H9 (cell line): Measurements from ENCODE around the gene CDH4. TPM values are rescaled to one million over a fixed set of nuclear protein-coding genes. Genes with fewer than 3 reads are reported as not detected.

ENCODE experiments used
- DNase-seq: peaks from one replicate; pipeline ENCODE4 v3.0.0-alpha.2; 2017
- H2AFZ ChIP-seq: one replicate; pipeline ENCODE4 v1.6.1; 2013; ENCODE audit warnings: mild to moderate bottlenecking, low read length, control low read depth, moderate library complexity
- H2AK5ac ChIP-seq: 2 replicates; pipeline ENCODE4 v1.6.1; 2013; ENCODE audit warnings: low read length, control low read depth, mixed read lengths; ENCODE audit not compliant: insufficient read length
- H2BK120ac ChIP-seq: one replicate; pipeline ENCODE4 v1.6.1; 2013; ENCODE audit warnings: low read depth, mild to moderate bottlenecking, low read length, control low read depth, inconsistent platforms; ENCODE audit not compliant: poor library complexity, severe bottlenecking
- H2BK12ac ChIP-seq: 2 replicates; pipeline ENCODE4 v1.6.1; 2013; ENCODE audit warnings: low read length, control low read depth, mixed read lengths, low read depth; ENCODE audit not compliant: insufficient read length
- H2BK15ac ChIP-seq: 2 replicates; pipeline ENCODE4 v1.6.1; 2013; ENCODE audit warnings: low read depth, low read length, control low read depth
- H2BK20ac ChIP-seq: one replicate; pipeline ENCODE4 v1.6.1; 2013; ENCODE audit warnings: low read depth, mild to moderate bottlenecking, low read length, control low read depth, inconsistent platforms; ENCODE audit not compliant: poor library complexity, severe bottlenecking
- H2BK5ac ChIP-seq: 2 replicates; pipeline ENCODE4 v1.6.1; 2013; ENCODE audit warnings: low read length, control low read depth, mixed read lengths; ENCODE audit not compliant: insufficient read length
- H3K14ac ChIP-seq: 2 replicates; pipeline ENCODE4 v1.6.1; 2013; ENCODE audit warnings: low read length, control low read depth; ENCODE audit not compliant: insufficient read depth
- H3K18ac ChIP-seq: 2 replicates; pipeline ENCODE4 v1.6.1; 2013; ENCODE audit warnings: low read depth, mild to moderate bottlenecking, mixed read lengths, low read length, control low read depth; ENCODE audit not compliant: insufficient read length
- H3K23ac ChIP-seq: 2 replicates; pipeline ENCODE4 v1.6.1; 2013; ENCODE audit warnings: low read length, control low read depth, mixed read lengths, low read depth; ENCODE audit not compliant: insufficient read length
- H3K23me2 ChIP-seq: 2 replicates; pipeline ENCODE4 v1.6.1; 2013; ENCODE audit warnings: low read depth, mild to moderate bottlenecking, mixed read lengths, low read length, control low read depth; ENCODE audit not compliant: insufficient read length, poor library complexity, severe bottlenecking
- H3K27ac ChIP-seq: 2 replicates; pipeline ENCODE4 v1.5.1; 2013; ENCODE audit warnings: low read length, control low read depth, mixed read lengths, low read depth; ENCODE audit not compliant: insufficient read length
- H3K27me3 ChIP-seq: 2 replicates; pipeline ENCODE4 v1.6.1; 2013; ENCODE audit warnings: low read length, control low read depth, inconsistent platforms; ENCODE audit not compliant: insufficient read depth
- H3K4ac ChIP-seq: 2 replicates; pipeline ENCODE4 v1.6.1; 2013; ENCODE audit warnings: low read depth, mild to moderate bottlenecking, control low read depth, inconsistent platforms, low read length, moderate library complexity
- H3K4me1 ChIP-seq: 2 replicates; pipeline ENCODE4 v1.6.1; 2013; ENCODE audit warnings: low read length, control low read depth, inconsistent platforms; ENCODE audit not compliant: insufficient read depth
- H3K4me2 ChIP-seq: 2 replicates; pipeline ENCODE4 v1.6.1; 2013; ENCODE audit warnings: low read length, control low read depth, mixed read lengths; ENCODE audit not compliant: insufficient read length, insufficient read depth
- H3K56ac ChIP-seq: 2 replicates; pipeline ENCODE4 v1.6.1; 2013; ENCODE audit warnings: low read depth, mild to moderate bottlenecking, mixed read lengths, low read length, control low read depth; ENCODE audit not compliant: insufficient read length
- H3K79me1 ChIP-seq: 2 replicates; pipeline ENCODE4 v1.6.1; 2013; ENCODE audit warnings: low read depth, mild to moderate bottlenecking, moderate library complexity, low read length, control low read depth, inconsistent platforms; ENCODE audit not compliant: insufficient read depth, poor library complexity, severe bottlenecking
- H3K79me2 ChIP-seq: 2 replicates; pipeline ENCODE4 v1.6.1; 2013; ENCODE audit warnings: low read length, control low read depth, inconsistent platforms; ENCODE audit not compliant: insufficient read depth
- H3K9ac ChIP-seq: 2 replicates; pipeline ENCODE4 v1.6.1; 2013; ENCODE audit warnings: low read length, control low read depth, mixed read lengths; ENCODE audit not compliant: insufficient read length; ENCODE audit errors: extremely low read depth
- H3K9me3 ChIP-seq: one replicate; pipeline ENCODE4 v1.6.1; 2013; ENCODE audit warnings: low read depth, low read length, inconsistent platforms; ENCODE audit not compliant: control insufficient read depth
- H3T11ph ChIP-seq: one replicate; pipeline ENCODE4 v1.6.1; 2013; ENCODE audit warnings: mild to moderate bottlenecking, low read length, control low read depth, inconsistent platforms
- H4K20me1 ChIP-seq: one replicate; pipeline ENCODE4 v1.6.1; 2013; ENCODE audit not compliant: control insufficient read depth, insufficient read length, insufficient read depth
- H4K5ac ChIP-seq: 2 replicates; pipeline ENCODE4 v1.6.1; 2013; ENCODE audit warnings: low read depth, mild to moderate bottlenecking, mixed read lengths, low read length, control low read depth; ENCODE audit not compliant: insufficient read length
- H4K8ac ChIP-seq: replicated peaks from 2 replicates; pipeline ENCODE4 v1.6.1; 2013; ENCODE audit warnings: low read length, control low read depth, mixed read lengths, low read depth; ENCODE audit not compliant: insufficient read length
- H4K91ac ChIP-seq: 2 replicates; pipeline ENCODE4 v1.6.1; 2013; ENCODE audit warnings: low read depth, mild to moderate bottlenecking, moderate library complexity, mixed read lengths, low read length, control low read depth; ENCODE audit not compliant: insufficient read length
- H3K27ac Mint-ChIP-seq, 3 experiments: 2 replicates in 2 of 3; 3 replicates in 1 of 3; pipeline ENCODE4 v1.8.0; 2020 to 2021; ENCODE audit warnings: mixed read lengths in 3 of 3, mild to moderate bottlenecking in 1 of 3, moderate library complexity in 1 of 3
- H3K27me3 Mint-ChIP-seq: 2 replicates; pipeline ENCODE4 v1.8.0; 2021; ENCODE audit warnings: low read depth, mild to moderate bottlenecking, moderate library complexity, mixed read lengths
- H3K36me3 Mint-ChIP-seq, 3 experiments: 2 replicates in 2 of 3; 3 replicates in 1 of 3; pipeline ENCODE4 v1.8.0; 2020 to 2021; ENCODE audit warnings: low read depth in 3 of 3, mixed read lengths in 3 of 3; ENCODE audit not compliant: insufficient read depth in 1 of 3
- H3K4me1 Mint-ChIP-seq, 2 experiments: 2 replicates each; pipeline ENCODE4 v1.8.0; 2020; ENCODE audit warnings: mixed read lengths in 2 of 2
- H3K4me3 Mint-ChIP-seq, 2 experiments: 2 replicates in 1 of 2; 3 replicates in 1 of 2; pipeline ENCODE4 v1.8.0; 2020 to 2021; ENCODE audit warnings: mild to moderate bottlenecking in 2 of 2, mixed read lengths in 2 of 2, moderate library complexity in 1 of 2
- H3K9me3 Mint-ChIP-seq, 2 experiments: 2 replicates in 1 of 2; 3 replicates in 1 of 2; pipeline ENCODE4 v1.8.0; 2020; ENCODE audit warnings: mild to moderate bottlenecking in 2 of 2, mixed read lengths in 2 of 2, moderate library complexity in 1 of 2
- CTCF ChIP-seq: fragments of 200-600 bp; sonication (generic); conservative IDR thresholded peaks from 3 replicates; pipeline ENCODE4 v1.8.0; 2021; ENCODE audit warnings: antibody characterized with exemption, mild to moderate bottlenecking
- WGBS: extraction: QIAGEN DNeasy Blood & Tissue Kit; methylation state at CpG from one replicate; pipeline ENCODE4 v1.1.7; 2013; ENCODE audit warnings: missing lambda C conversion rate, low lambda C conversion rate, mixed read lengths; ENCODE audit not compliant: insufficient read length; ENCODE audit errors: extremely low coverage; 5-methylcytosine and 5-hydroxymethylcytosine counted together
- total RNA-seq: library from RNA; stranded (reverse); gene quantifications from 2 replicates; pipeline ENCODE4 v1.2.1, GENCODE V29; 2021

Gene CDH4
- total RNA-seq, 1 experiment from 2014 or later, result 3.0 TPM

GRCh38 chr20:61244213-61244612 lies 7.8 kb upstream of the CDH4 start:
- Histone ChIP-seq H3K9ac (no peak overlapping the region), H4K8ac (no peak overlapping the region), H3K4me1 (no peaks in the 10 kb centered on the region), H2BK120ac (no peak overlapping the region), H3K23ac (no peak overlapping the region), H2BK20ac (no peak overlapping the region), H3K4ac (no peak overlapping the region), H3K23me2 (no peaks in the 10 kb centered on the region), H3K9me3 (peaks cover 12% of the 10 kb centered on the region), H3K56ac (no peak overlapping the region), H3K4me2 (no peak overlapping the region), H3K14ac (no peak overlapping the region), H3T11ph (no peak overlapping the region), H2AFZ (no peak overlapping the region), H3K18ac (no peak overlapping the region), H2AK5ac (no peak overlapping the region), H3K79me1 (no peaks in the 10 kb centered on the region), H3K27me3 (peaks cover 19% of the 10 kb centered on the region; the same call in 1 of the 2 replicates), H2BK5ac (no peak overlapping the region), H2BK15ac (no peak overlapping the region), H4K91ac (no peak overlapping the region), H2BK12ac (no peak overlapping the region), H4K20me1 (no peaks in the 10 kb centered on the region), H3K27ac (no peak overlapping the region), H4K5ac (no peak overlapping the region), H3K79me2 (no peaks in the 10 kb centered on the region)
- Mint-ChIP-seq H3K4me3 (no peak overlapping the region), H3K9me3 (peaks cover 26 to 33% of the 10 kb centered on the region in 2 experiments), H3K36me3 (peaks cover 0 to 8% (median 0%) of the 10 kb centered on the region in 3 experiments; a peak in 4 of 7 replicates), H3K4me1 (0 out of 4 replicates have a peak, but pooled peaks cover 0 to 2% of the 10 kb centered on the region in 2 experiments), H3K27ac (no peak overlapping the region), H3K27me3 (peaks cover 93% of the 10 kb centered on the region)
- no peak for DNase-seq
- WGBS, result no CpG with 5 or more reads among the region's 8 CpGs
- TF ChIP-seq CTCF, result no peak
